ENCODE data around the gene CLIP2.
"Not testable (repeated sequence)": the region's sequence is repeated elsewhere in the genome, so short reads cannot be mapped to it uniquely, and the experiment has no call there.

CLIP2 gene

DNA sequence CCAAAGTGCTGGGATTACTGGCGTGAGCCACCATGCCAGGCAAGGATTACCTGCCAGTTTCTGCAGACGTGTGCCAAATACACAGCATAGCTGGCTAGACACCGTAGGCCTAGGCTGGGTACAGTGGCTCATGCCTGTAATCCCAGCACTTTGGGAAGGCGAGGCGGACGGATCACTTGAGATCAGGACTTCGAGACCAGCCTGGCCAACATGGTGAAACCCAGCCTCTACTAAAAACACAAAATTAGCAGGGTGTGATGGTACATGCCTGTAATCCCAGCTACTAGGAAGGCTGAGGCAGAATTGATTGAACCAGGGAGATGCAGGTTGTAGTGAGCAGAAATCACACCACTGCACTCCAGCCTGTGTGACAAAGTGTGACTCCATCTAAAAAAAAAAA, 35.9 kb upstream of the CLIP2 start:
- peak overlapping the region; percentile 89 for H3K4me3 ChIP-seq (ENCODE audit: low read depth, low read length)
- TF ChIP-seq, protein P1, sequence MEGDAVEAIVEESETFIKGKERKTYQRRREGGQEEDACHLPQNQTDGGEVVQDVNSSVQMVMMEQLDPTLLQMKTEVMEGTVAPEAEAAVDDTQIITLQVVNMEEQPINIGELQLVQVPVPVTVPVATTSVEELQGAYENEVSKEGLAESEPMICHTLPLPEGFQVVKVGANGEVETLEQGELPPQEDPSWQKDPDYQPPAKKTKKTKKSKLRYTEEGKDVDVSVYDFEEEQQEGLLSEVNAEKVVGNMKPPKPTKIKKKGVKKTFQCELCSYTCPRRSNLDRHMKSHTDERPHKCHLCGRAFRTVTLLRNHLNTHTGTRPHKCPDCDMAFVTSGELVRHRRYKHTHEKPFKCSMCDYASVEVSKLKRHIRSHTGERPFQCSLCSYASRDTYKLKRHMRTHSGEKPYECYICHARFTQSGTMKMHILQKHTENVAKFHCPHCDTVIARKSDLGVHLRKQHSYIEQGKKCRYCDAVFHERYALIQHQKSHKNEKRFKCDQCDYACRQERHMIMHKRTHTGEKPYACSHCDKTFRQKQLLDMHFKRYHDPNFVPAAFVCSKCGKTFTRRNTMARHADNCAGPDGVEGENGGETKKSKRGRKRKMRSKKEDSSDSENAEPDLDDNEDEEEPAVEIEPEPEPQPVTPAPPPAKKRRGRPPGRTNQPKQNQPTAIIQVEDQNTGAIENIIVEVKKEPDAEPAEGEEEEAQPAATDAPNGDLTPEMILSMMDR (IDR thresholded peaks at IDR 0.05; ENCODE audit: control insufficient read depth, extremely low read depth, insufficient read depth) = no peak
- no peak for DNase-seq (ENCODE audit: low read depth)

DNA sequence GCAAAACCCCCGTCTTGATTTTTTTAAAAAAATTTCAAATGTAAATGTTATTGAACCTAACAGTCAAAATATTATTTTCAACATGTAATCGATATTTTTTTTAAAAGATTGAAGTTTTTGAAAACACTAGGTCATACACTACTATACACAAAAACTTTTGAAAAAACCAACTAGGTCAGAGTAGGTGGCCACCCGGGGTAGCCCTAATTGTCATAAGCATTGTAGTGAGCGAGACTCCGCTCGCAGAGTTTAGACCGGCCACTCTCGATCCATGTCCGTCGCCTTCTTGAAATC, 35.4 kb upstream of the CLIP2 start:
- H3K4me3 ChIP-seq (ENCODE audit: low read depth, low read length) = peak overlapping the region; percentile 89
- TF ChIP-seq, protein P1 (IDR thresholded peaks at IDR 0.05; ENCODE audit: control insufficient read depth, extremely low read depth, insufficient read depth) = no peak
- no peak for DNase-seq (ENCODE audit: low read depth)

DNA sequence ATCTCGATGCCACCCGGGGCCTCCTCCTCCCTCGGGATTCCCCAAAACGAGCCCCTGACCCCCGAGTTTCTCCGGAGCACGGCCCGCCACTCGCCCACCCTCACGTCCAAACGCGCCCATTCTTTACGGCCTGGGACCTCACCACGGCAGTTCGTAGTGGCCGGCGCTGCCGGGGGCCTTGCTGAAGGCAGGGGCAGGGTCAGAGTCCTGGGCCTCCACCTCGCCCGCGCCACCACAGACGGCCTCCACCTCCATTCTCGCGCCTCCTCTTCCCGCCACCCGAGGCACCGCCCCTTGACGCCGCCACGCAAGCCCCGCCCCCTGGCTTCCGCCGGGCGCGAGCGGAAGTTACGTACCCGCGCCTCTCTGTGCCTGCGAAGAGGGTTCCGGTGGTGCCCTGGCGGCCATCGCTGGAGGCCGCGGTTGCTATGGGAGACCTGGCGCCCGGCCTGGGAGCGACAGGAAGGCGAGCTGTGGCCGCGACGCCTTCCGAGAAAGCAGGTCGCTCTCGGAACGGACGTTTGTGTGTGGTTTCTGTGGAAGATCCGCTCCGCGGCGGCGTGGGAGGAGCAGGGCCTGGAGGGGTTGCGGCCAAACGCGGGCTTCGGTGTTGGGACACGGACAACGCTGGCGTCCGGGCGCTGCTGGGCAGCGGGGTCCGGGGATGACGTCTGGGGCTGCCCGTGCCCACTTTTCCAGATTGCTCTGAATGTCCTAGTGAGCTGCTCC, 34.9 kb upstream of the CLIP2 start, which contains the start of gene RFC2:
Gene RFC2 (minus strand): TSS at position 271 of the 729 bp plus-strand sequence. CDS start 16 bp downstream, at position 255.
- TF ChIP-seq, protein P1 (IDR thresholded peaks at IDR 0.05; ENCODE audit: control insufficient read depth, extremely low read depth, insufficient read depth) = no peak
- H3K4me3 ChIP-seq (ENCODE audit: low read depth, low read length) = peak within 1 kb of the TSS; percentile 89
- peak; percentile 92 for DNase-seq (ENCODE audit: low read depth)

DNA sequence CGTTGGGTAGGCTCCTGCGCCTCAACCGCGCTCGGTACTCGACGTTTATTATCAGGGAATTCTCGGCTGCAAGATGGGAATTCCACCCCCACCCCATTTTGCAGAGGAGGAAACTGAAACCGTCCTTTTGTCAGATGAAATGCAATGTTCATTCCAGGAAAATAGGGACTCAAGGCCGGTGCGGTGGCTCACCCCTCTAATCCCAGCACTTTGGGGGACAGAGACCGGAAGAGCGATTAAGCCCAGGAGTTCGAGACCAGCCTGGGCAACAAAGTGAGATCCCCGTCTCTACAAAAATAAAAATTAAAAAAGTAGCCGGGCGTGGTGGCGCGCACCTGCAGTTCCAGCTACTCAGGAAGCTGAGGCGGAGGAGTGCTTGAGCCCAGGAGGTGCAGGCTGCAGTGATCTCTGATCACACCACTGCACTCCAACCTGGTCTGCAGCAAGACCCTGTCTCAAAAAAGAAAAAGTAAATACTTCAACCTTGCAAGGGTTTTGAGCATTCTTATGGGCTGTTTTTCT, 34.3 kb upstream of the CLIP2 start:
- peak overlapping the region; percentile 89 for H3K4me3 ChIP-seq (ENCODE audit: low read depth, low read length)
- TF ChIP-seq, protein P1 (IDR thresholded peaks at IDR 0.05; ENCODE audit: control insufficient read depth, extremely low read depth, insufficient read depth) = no peak
- DNase-seq (ENCODE audit: low read depth) = no peak

DNA sequence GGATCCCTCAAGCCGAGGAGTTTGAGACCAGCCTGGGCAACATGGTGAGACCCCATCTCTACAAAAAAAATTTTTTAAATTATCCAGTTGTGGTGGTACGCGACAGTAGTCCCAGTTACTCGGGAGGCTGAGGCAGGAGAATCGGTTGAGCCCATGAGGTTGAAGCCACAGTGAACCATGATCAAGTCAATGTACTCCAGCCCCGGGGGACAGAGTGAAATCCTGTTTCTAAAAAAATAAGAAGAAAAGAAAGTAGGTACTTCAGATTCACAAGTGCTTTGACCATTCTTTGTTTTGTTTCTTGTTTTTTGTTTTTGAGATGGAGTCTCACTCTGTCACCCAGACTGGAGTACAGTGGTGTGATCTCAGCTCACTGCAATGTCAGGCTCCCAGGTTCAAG, 33.7 kb upstream of the CLIP2 start:
- peak overlapping the region; percentile 89 for H3K4me3 ChIP-seq (ENCODE audit: low read depth, low read length)

DNA sequence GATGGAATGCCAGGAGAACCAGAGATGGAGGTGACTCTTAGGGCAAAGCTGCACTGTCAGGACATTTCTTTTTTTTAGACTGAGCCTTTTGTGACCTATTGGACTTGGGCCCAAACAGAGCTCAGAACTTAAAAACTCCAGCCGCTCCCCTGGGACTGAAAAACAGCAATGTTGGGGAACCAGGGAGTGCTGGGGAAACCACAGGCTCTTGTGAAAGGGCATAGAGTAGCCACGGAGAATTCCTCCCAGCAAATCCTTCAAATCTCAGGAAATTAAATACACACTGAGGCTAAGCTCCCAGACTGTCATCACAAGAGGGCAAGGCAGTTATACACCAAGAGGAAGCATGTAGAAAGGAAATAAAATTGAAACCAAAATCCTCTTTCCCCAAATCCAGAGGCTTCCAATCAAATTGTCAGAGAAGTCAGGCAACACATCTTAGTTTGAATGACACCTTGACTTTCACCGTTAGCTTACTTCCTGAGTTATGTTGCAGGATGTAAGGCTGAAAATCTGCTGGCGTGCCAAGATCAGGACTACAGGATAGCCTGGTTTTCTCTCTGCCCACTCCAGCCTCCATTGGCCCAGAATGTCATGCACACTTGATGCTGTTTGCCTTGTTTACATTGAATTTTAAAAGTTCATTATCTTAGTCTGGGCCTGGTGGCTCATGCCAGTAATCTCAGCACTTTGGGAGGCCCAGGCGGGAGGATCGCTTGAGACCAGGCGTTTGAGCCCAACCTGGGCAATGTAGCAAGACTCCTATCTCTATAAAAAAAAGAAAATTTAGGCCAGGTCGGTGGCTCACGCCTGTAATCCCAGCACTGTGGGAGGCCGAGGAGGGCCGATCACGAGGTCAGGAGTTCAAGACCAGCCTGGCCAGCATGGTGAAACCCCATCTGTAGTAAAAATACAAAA, 32.5 kb upstream of the CLIP2 start:
- H3K4me3 ChIP-seq (ENCODE audit: low read depth, low read length) = no peak overlapping the region
- DNase-seq (ENCODE audit: low read depth) = no peak
- TF ChIP-seq, protein P1 (IDR thresholded peaks at IDR 0.05; ENCODE audit: control insufficient read depth, extremely low read depth, insufficient read depth) = no peak

More for the DNA sequence above, 33.7 kb upstream of the CLIP2 start:
- DNase-seq (ENCODE audit: low read depth) = not testable (repeated sequence)

DNA sequence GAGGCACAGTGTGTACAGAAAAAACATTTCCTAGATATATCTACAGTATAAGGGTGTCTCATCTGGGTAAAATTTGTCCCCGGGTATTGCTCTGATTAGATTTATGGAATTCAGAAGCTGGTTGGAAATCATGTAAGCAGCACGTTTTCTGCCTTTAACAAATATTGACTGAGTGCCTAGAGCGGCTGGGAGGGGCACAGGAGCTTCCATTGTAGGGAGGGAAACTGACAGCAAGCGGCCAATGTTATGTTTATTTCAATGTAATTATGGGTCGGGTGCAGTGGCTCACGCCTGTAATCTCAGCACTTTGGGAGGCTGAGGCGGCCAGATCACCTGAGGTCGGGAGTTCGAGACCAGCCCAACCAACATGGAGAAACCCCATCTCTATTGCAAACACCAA, 30.6 kb upstream of the CLIP2 start:
- no peak for DNase-seq (ENCODE audit: low read depth)
- TF ChIP-seq, protein P1 (IDR thresholded peaks at IDR 0.05; ENCODE audit: control insufficient read depth, extremely low read depth, insufficient read depth) = no peak
- no peak overlapping the region for H3K4me3 ChIP-seq (ENCODE audit: low read depth, low read length)
